SK-N-SH (cell line): ENCODE measurements around the gene CREB3. TPM values are rescaled to one million over a fixed set of nuclear protein-coding genes. Genes with fewer than 3 reads are reported as not detected.

Experiments
- CTCF ChIA-PET: fragments of 300-600, 350-600 bp; formaldehyde crosslinking; extraction: SDS; loops from one replicate; lab custom pipeline; 2021; lab: Yijun Ruan, JAX
- POLR2A ChIA-PET: fragments of 350-600 bp; sonication (Branson Sonifier 250); formaldehyde crosslinking; extraction: SDS; loops from one replicate; lab custom pipeline; 2020; ENCODE audit warnings: antibody characterized with exemption, inconsistent platforms; lab: Yijun Ruan, JAX
- DNase-seq: peaks from one replicate; pipeline ENCODE4 v3.0.0; 2012
- H2AFZ ChIP-seq: fragments of 200-600 bp; sonication (generic); 2 replicates; pipeline ENCODE4 v1.8.1; 2016; ENCODE audit warnings: antibody characterized with exemption, mild to moderate bottlenecking, low read depth
- H3F3A ChIP-seq: fragments of 200-600 bp; sonication (generic); replicated peaks from 2 replicates; pipeline ENCODE3; 2016; ENCODE audit warnings: antibody characterized with exemption, mild to moderate bottlenecking; ENCODE audit not compliant: insufficient read depth
- H3K27ac ChIP-seq, 2 experiments: fragments of 200-500 bp in 1 of 2; fragments of 200-600 bp in 1 of 2; sonication (Bioruptor generic) in 1 of 2; sonication (generic), shearing (Covaris generic) in 1 of 2; 2 replicates each; pipeline versions ENCODE4 v1.5.1 to v1.6.1; 2014 to 2016; ENCODE audit warnings: low read depth in 2 of 2, inconsistent platforms in 1 of 2, low read length in 1 of 2, mild to moderate bottlenecking in 1 of 2, mixed read lengths in 1 of 2
- H3K27me3 ChIP-seq: fragments of 200-600 bp; sonication (generic), shearing (Covaris generic); 2 replicates; pipeline ENCODE4 v1.6.1; 2016; ENCODE audit warnings: mixed run types; ENCODE audit not compliant: insufficient read depth
- H3K36me3 ChIP-seq, 2 experiments: fragments of 200-500 bp in 1 of 2; fragments of 200-600 bp in 1 of 2; sonication (Bioruptor generic) in 1 of 2; sonication (generic) in 1 of 2; replicated peaks in 1 of 2; 2 replicates each; pipeline versions ENCODE3 to v1.5.1; 2014 to 2016; ENCODE audit warnings: low read length in 1 of 2, mild to moderate bottlenecking in 1 of 2; ENCODE audit not compliant: insufficient read depth in 2 of 2, control insufficient read depth in 1 of 2
- H3K4me1 ChIP-seq, 2 experiments: fragments of 200-500 bp in 1 of 2; fragments of 200-600 bp in 1 of 2; sonication (Bioruptor generic) in 1 of 2; sonication (generic), shearing (Covaris generic) in 1 of 2; 2 replicates each; pipeline versions ENCODE4 v1.5.1 to v1.6.1; 2014 to 2016; ENCODE audit warnings: low read depth in 1 of 2, low read length in 1 of 2, mixed run types in 1 of 2; ENCODE audit not compliant: insufficient read depth in 2 of 2, control insufficient read depth in 1 of 2
- H3K4me2 ChIP-seq: fragments of 200-600 bp; sonication (generic), shearing (Covaris generic); 2 replicates; pipeline ENCODE4 v1.6.1; 2017; ENCODE audit warnings: mixed run types
- H3K4me3 ChIP-seq, 2 experiments: fragments of 200-500 bp in 1 of 2; fragments of 200-600 bp in 1 of 2; sonication (Bioruptor generic) in 1 of 2; sonication (generic), shearing (Covaris generic) in 1 of 2; 2 replicates each; pipeline versions ENCODE4 v1.5.1 to v1.8.1; 2014 to 2016; ENCODE audit warnings: low read depth in 2 of 2, inconsistent platforms in 1 of 2, low read length in 1 of 2, mild to moderate bottlenecking in 1 of 2, mixed read lengths in 1 of 2, moderate library complexity in 1 of 2
- H3K79me2 ChIP-seq: fragments of 200-600 bp; sonication (generic); 2 replicates; pipeline ENCODE4 v1.8.1; 2017; ENCODE audit warnings: mild to moderate bottlenecking; ENCODE audit not compliant: insufficient read depth
- H3K9ac ChIP-seq: fragments of 200-600 bp; sonication (generic); 2 replicates; pipeline ENCODE4 v1.6.1; 2017; ENCODE audit warnings: mixed run types
- H3K9me2 ChIP-seq: fragments of 200-600 bp; sonication (generic); 2 replicates; pipeline ENCODE4 v1.6.1; 2017; ENCODE audit warnings: mixed run types
- H3K9me3 ChIP-seq: fragments of 200-600 bp; sonication (generic); 2 replicates; pipeline ENCODE4 v1.6.1; 2017; ENCODE audit warnings: mixed run types, mild to moderate bottlenecking, moderate library complexity
- H4K20me1 ChIP-seq: fragments of 200-600 bp; sonication (generic); 2 replicates; pipeline ENCODE4 v1.6.1; 2017; ENCODE audit warnings: mild to moderate bottlenecking, mixed run types; ENCODE audit not compliant: insufficient read depth
- CHD2 ChIP-seq: fragments of 150-350 bp; IDR thresholded peaks from 2 replicates; pipeline ENCODE4 v1.6.1; 2018; ENCODE audit warnings: low read length; ENCODE audit not compliant: partially characterized antibody
- ELF1 ChIP-seq: IDR thresholded peaks from 2 replicates; pipeline ENCODE4 v1.4.0; 2012
- FOSL2 ChIP-seq: IDR thresholded peaks from 2 replicates; pipeline ENCODE4 v1.4.0; 2012; ENCODE audit warnings: low read depth, mild to moderate bottlenecking, moderate library complexity, borderline replicate concordance
- FOXM1 ChIP-seq: IDR thresholded peaks from 2 replicates; pipeline ENCODE4 v1.4.0; 2012; ENCODE audit warnings: low read depth, mild to moderate bottlenecking
- POLR2AphosphoS5 ChIP-seq: IDR thresholded peaks from 2 replicates; pipeline ENCODE4 v1.6.1; 2012; ENCODE audit warnings: low read depth, low read length
- RAD21 ChIP-seq: IDR thresholded peaks from 2 replicates; pipeline ENCODE4 v1.6.1; 2012; ENCODE audit warnings: mild to moderate bottlenecking, low read length
- RCOR1 ChIP-seq: fragments of 150-350 bp; IDR thresholded peaks from 2 replicates; pipeline ENCODE4 v1.6.1; 2017; ENCODE audit warnings: antibody characterized with exemption, low read length
- SIN3A ChIP-seq: IDR thresholded peaks from 2 replicates; pipeline ENCODE4 v1.6.1; 2012; ENCODE audit warnings: low read depth, mild to moderate bottlenecking, low read length, moderate library complexity, borderline replicate concordance
- SMC3 ChIP-seq: IDR thresholded peaks from 2 replicates; pipeline ENCODE4 v1.6.1; 2012; ENCODE audit warnings: low read depth, low read length, improper control_type of control experiment
- TCF12 ChIP-seq: IDR thresholded peaks from 2 replicates; pipeline ENCODE4 v1.4.0; 2012
- WGBS: methylation state at CpG from one replicate; pipeline ENCODE4 v1.1.6; 2017; ENCODE audit warnings: low lambda C conversion rate; 5-methylcytosine and 5-hydroxymethylcytosine counted together
- polyA plus RNA-seq, 3 experiments: library from polyadenylated mRNA; depleted of rRNA; stranded (reverse); fragments of >200 nt; gene quantifications; 2 replicates each; pipeline ENCODE4 v1.2.3, GENCODE V29; 2012
- TF ChIP-seq, protein P1 (sequence below): IDR thresholded peaks from 2 replicates; pipeline ENCODE4 v1.4.0; 2012; ENCODE audit warnings: low read depth
- TF ChIP-seq, protein P2 (sequence below): fragments of 150-350 bp; IDR thresholded peaks from 2 replicates; pipeline ENCODE4 v1.6.1; 2016; ENCODE audit warnings: mild to moderate bottlenecking, low read depth, low read length
- TF ChIP-seq, protein P3 (sequence below): fragments of 150-350 bp; IDR thresholded peaks from 2 replicates; pipeline ENCODE4 v1.6.1; 2017; ENCODE audit warnings: antibody characterized with exemption, low read length, low read depth, borderline replicate concordance
- TF ChIP-seq, protein P4 (sequence below): IDR thresholded peaks from 2 replicates; pipeline ENCODE4 v1.4.0; 2012; ENCODE audit warnings: low read depth, borderline replicate concordance

Gene CREB3
- polyA plus RNA-seq, 1 of the 3 experiments (the other 2 are of a cell fraction), result 38.6 TPM

DNA sequence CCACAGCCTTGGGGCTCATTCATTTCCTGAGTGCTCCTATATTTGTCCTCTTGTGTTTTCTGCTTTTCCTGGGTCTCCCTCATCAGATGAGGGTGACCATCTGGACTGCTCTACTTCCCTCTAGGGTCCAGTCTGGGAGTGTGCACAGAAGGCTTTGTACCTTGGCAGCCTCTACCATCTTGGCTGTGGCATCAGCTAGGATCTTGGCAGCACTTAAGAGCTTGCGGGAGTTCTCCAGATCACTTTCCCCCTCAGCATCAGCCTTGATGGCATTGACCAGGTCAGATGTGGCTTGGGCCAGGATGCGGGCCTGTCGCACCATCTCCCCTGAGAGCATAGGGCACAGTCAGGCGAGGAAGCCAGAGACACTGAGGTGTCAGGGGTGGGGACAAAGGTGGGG is 16.2 kb upstream of the CREB3 start:
- Histone ChIP-seq H3K27ac (no peak overlapping the region), H3F3A (peaks cover 4% of the 10 kb centered on the region), H3K4me1 (no peaks in the 10 kb centered on the region), H3K9me3 (no peaks in the 10 kb centered on the region), H4K20me1 (no peaks in the 10 kb centered on the region), H3K4me2 (no peak overlapping the region), H3K79me2 (no peaks in the 10 kb centered on the region; the same call in 1 of the 2 replicates), H2AFZ (no peak overlapping the region), H3K27me3 (no peaks in the 10 kb centered on the region), H3K4me3 (no peak overlapping the region), H3K36me3 (peaks cover 64 to 91% of the 10 kb centered on the region in 2 experiments), H3K9ac (no peak overlapping the region), H3K9me2 (no peaks in the 10 kb centered on the region)
- no peak for TF ChIP-seq RCOR1
- TF ChIP-seq, protein P1, sequence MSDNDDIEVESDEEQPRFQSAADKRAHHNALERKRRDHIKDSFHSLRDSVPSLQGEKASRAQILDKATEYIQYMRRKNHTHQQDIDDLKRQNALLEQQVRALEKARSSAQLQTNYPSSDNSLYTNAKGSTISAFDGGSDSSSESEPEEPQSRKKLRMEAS, result no peak
- no peak for TF ChIP-seq SIN3A
- TF ChIP-seq FOSL2, result no peak
- no peak for TF ChIP-seq FOXM1
- TF ChIP-seq, protein P2, sequence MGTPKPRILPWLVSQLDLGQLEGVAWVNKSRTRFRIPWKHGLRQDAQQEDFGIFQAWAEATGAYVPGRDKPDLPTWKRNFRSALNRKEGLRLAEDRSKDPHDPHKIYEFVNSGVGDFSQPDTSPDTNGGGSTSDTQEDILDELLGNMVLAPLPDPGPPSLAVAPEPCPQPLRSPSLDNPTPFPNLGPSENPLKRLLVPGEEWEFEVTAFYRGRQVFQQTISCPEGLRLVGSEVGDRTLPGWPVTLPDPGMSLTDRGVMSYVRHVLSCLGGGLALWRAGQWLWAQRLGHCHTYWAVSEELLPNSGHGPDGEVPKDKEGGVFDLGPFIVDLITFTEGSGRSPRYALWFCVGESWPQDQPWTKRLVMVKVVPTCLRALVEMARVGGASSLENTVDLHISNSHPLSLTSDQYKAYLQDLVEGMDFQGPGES, result no peak
- TF ChIP-seq RAD21, result no peak
- no peak for TF ChIP-seq TCF12
- TF ChIP-seq, protein P3, sequence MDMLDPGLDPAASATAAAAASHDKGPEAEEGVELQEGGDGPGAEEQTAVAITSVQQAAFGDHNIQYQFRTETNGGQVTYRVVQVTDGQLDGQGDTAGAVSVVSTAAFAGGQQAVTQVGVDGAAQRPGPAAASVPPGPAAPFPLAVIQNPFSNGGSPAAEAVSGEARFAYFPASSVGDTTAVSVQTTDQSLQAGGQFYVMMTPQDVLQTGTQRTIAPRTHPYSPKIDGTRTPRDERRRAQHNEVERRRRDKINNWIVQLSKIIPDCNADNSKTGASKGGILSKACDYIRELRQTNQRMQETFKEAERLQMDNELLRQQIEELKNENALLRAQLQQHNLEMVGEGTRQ, result no peak
- TF ChIP-seq, protein P4, sequence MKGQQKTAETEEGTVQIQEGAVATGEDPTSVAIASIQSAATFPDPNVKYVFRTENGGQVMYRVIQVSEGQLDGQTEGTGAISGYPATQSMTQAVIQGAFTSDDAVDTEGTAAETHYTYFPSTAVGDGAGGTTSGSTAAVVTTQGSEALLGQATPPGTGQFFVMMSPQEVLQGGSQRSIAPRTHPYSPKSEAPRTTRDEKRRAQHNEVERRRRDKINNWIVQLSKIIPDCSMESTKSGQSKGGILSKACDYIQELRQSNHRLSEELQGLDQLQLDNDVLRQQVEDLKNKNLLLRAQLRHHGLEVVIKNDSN, result no peak
- no peak for TF ChIP-seq POLR2AphosphoS5
- no peak for TF ChIP-seq ELF1
- TF ChIP-seq SMC3, result no peak
- TF ChIP-seq CHD2, result no peak
- 96% methylated on average over 3 of the region's 4 CpGs for WGBS
- DNase-seq, result no peak
- CTCF ChIA-PET, result interaction anchor here (10.5 to 19.9 kb wide), 2 partner anchors 14 to 20 kb away, joined by 68 to 183 read pairs; partner anchors contain the start of genes CREB3 and TLN1
- POLR2A ChIA-PET, result interaction anchor here (1.0 kb wide), 1 partner anchor 15 kb away, joined by 3 read pairs; the partner anchor contains the start of gene TLN1

DNA sequence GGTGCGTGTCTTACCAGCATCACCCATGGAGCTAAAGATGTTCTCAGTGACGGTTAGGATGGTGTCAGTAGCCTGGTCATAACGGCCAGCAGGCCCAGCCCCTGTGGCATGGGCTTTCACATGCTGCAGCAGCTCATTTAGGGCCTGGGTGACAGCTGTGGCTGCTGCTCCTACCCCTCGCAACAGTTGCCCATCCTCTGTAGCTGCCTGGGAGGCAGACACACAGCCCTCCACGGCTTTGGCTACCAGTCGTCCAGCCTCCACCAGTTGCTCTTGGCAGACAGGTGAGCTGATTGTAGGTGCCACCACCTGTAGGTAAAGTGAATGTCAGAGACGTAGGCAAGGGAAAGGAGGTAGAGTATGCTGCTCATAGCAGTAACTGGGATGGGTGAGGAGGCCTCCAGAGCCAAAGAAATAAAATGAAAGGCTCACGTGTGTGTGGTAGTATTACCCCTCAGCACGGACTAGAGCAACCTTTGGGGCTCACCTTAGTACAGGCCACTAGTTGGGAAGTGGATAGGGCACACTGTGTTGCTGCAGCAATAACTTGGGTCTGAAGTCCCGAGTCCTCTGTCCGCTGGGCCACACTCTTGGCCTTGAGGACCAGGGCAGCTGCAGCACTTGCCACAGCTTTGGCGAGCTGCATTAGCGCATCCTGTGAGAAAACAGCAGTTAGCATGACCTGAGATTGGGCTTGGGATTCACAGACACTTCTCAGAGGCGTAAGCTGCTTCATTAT is 15.2 kb upstream of the CREB3 start:
- Histone ChIP-seq H3K4me1 (no peaks in the 10 kb centered on the region), H3K4me2 (no peak overlapping the region), H3K9me2 (no peaks in the 10 kb centered on the region), H3F3A (peaks cover 4% of the 10 kb centered on the region), H3K4me3 (no peak overlapping the region), H2AFZ (no peak overlapping the region), H3K27ac (no peak overlapping the region), H3K27me3 (no peaks in the 10 kb centered on the region), H3K9me3 (no peaks in the 10 kb centered on the region), H3K36me3 (peaks cover 70 to 94% of the 10 kb centered on the region in 2 experiments), H3K9ac (no peak overlapping the region), H3K79me2 (no peaks in the 10 kb centered on the region; the same call in 1 of the 2 replicates), H4K20me1 (no peaks in the 10 kb centered on the region)
- TF ChIP-seq SMC3, result no peak
- CTCF ChIA-PET, result interaction anchor here (0.7 to 19.9 kb wide), 4 partner anchors 13 to 58 kb away, joined by 3 to 183 read pairs (median 36); partner anchors contain the start of genes CREB3 and TLN1
- no peak for DNase-seq
- POLR2A ChIA-PET, result interaction anchor here (1.0 to 1.2 kb wide), 3 partner anchors 14 to 23 kb away, joined by 3 read pairs; partner anchors contain the start of gene TLN1
- 96% methylated on average over 13 of the region's 14 CpGs for WGBS
